Transverse colon (tissue), 4 donors: ENCODE data around the gene ZBED3.

Experiments
- CTCF ChIP-seq, 5 experiments: fragments of 200-600 bp in 3 of 5; fragments of 450-650 bp in 2 of 5; sonication (generic) in 3 of 5; IDR thresholded peaks; 1 replicate in 2 of 5; 2 replicates in 3 of 5; pipeline ENCODE4 v1.5.1; 2016 to 2017; ENCODE audit warnings: antibody characterized with exemption in 5 of 5, inconsistent platforms in 3 of 5, mild to moderate bottlenecking in 2 of 5, moderate library complexity in 1 of 5
- EP300 ChIP-seq: sonication (generic); formaldehyde crosslinking; IDR thresholded peaks from one replicate; pipeline ENCODE4 v1.6.1; 2017; ENCODE audit warnings: antibody characterized with exemption, low read depth
- POLR2A ChIP-seq: fragments of 450-650 bp; IDR thresholded peaks from one replicate; pipeline ENCODE4 v1.6.1; 2016; ENCODE audit warnings: antibody characterized with exemption, mild to moderate bottlenecking, moderate library complexity
- POLR2AphosphoS5 ChIP-seq, 3 donors: sonication (generic); formaldehyde crosslinking; IDR thresholded peaks; one replicate each; pipeline ENCODE4 v1.6.1; 2016; ENCODE audit warnings: antibody characterized with exemption in 3 of 3

- TF ChIP-seq CTCF (IDR thresholded peaks at IDR 0.05) (no peak), POLR2A (no peak), EP300 (no peak), POLR2AphosphoS5 (IDR thresholded peaks at IDR 0.05) (no peak)
Measured at GRCh38 chr5:77102549-77102948, 15.5 kb upstream of the ZBED3 start.
